Tibial artery (tissue), 4 donors: ENCODE measurements around the gene HLA-F.

Experiments used
- DNase-seq, 2 donors: peaks; one replicate each; pipeline ENCODE4 v3.0.0-alpha.2; 2019
- H3K27ac ChIP-seq, 2 donors: fragments of 200-600 bp; sonication (generic) in 1 of 2; 1 replicate in 1 of 2; 2 replicates in 1 of 2; pipeline ENCODE4 v1.5.1; 2018 to 2019; ENCODE audit warnings: mild to moderate bottlenecking in 1 of 2
- H3K27me3 ChIP-seq, 2 donors: fragments of 200-600 bp; sonication (generic) in 1 of 2; one replicate each; pipeline versions ENCODE4 v1.5.1 to v1.6.0; 2016 to 2019
- H3K36me3 ChIP-seq, 3 donors: fragments of 200-600 bp; sonication (generic) in 2 of 3; one replicate each; pipeline ENCODE4 v1.5.1; 2016 to 2019; ENCODE audit warnings: mild to moderate bottlenecking in 2 of 3
- H3K4me1 ChIP-seq, 4 donors: fragments of 200-600 bp; sonication (generic) in 2 of 4; 1 replicate in 3 of 4; 2 replicates in 1 of 4; pipeline ENCODE4 v1.5.1; 2016 to 2019
- H3K4me3 ChIP-seq, 2 donors: fragments of 200-600 bp; sonication (generic) in 1 of 2; 1 replicate in 1 of 2; 2 replicates in 1 of 2; pipeline ENCODE4 v1.5.1; 2018 to 2019; ENCODE audit warnings: mild to moderate bottlenecking in 2 of 2
- H3K9me3 ChIP-seq, 3 donors: fragments of 200-600 bp; sonication (generic) in 1 of 3; one replicate each; pipeline ENCODE4 v1.5.1; 2016 to 2019
- intact Hi-C: fragments of 100-400 bp; cut with DNase I; formaldehyde crosslinking; loops from one replicate; pipeline ENCODE4 v1.15.0; 2023; ENCODE audit warnings: low total_unique reads
- TF ChIP-seq, protein P1 (sequence below), 2 experiments: fragments of 200-600 bp in 1 of 2; fragments of 450-650 bp in 1 of 2; IDR thresholded peaks; one replicate each; pipeline ENCODE4 v1.5.1; 2017 to 2019; ENCODE audit warnings: antibody characterized with exemption in 2 of 2, mild to moderate bottlenecking in 1 of 2, moderate library complexity in 1 of 2

HLA-F gene

DNA sequence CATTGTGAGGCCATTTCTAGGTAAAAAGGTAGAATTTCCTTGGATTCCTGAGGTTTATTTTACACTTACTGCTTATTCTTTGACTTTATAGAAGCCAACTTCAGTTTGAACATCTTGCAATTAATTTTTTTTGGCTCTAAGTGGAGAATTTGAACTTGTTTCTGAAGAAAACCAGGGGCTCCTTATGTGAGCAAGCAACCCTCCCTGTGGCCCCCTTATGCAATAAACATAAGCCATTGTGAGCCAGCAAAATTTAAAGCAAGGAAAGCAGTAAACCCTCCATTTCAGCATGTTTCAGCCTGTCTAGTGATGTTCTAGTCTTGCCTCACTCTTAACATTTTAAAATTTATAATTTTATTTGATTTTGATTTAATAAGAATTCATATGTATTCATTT, 5.6 kb downstream of the HLA-F start:
- intact Hi-C loops = no loop called here
- Histone ChIP-seq H3K9me3 (no peaks in the 10 kb centered on the region), H3K4me1 (peaks cover 0 to 22% (median 11%) of the 10 kb centered on the region in 4 donors), H3K27me3 (no peaks in the 10 kb centered on the region), H3K4me3 (no peak overlapping the region), H3K36me3 (peaks cover 3 to 35% (median 21%) of the 10 kb centered on the region in 3 donors), H3K27ac (no peak overlapping the region)
- TF ChIP-seq, protein P1, sequence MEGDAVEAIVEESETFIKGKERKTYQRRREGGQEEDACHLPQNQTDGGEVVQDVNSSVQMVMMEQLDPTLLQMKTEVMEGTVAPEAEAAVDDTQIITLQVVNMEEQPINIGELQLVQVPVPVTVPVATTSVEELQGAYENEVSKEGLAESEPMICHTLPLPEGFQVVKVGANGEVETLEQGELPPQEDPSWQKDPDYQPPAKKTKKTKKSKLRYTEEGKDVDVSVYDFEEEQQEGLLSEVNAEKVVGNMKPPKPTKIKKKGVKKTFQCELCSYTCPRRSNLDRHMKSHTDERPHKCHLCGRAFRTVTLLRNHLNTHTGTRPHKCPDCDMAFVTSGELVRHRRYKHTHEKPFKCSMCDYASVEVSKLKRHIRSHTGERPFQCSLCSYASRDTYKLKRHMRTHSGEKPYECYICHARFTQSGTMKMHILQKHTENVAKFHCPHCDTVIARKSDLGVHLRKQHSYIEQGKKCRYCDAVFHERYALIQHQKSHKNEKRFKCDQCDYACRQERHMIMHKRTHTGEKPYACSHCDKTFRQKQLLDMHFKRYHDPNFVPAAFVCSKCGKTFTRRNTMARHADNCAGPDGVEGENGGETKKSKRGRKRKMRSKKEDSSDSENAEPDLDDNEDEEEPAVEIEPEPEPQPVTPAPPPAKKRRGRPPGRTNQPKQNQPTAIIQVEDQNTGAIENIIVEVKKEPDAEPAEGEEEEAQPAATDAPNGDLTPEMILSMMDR (IDR thresholded peaks at IDR 0.05) = no peak
- DNase-seq = no peak

DNA sequence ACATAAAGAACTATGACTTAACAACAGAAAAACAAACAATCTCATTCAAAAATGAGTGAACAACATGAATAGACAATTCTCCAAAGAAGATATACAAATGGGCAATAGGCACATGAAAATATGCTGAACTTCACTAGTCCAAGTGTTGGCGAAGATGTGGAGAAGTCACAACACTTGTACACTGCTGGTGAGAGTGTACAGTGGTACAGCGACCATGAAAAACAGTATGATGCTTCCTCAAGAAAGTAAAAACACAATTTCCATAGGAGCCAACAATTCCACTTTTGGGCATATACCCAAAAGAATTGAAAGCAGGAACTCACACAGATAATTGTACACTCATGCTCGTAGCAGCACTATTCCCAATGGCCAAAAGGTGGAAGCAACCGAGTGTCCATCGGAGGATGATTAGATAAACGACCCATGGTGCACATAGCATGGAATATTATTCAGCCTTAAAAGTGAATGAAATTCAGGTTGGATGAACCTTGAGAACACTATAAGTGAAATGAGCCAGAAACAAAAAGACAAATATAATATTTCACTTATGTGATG, 6.6 kb downstream of the HLA-F start:
- no peaks in the 10 kb centered on the region for H3K27me3 ChIP-seq
- H3K36me3 ChIP-seq = peaks cover 3 to 32% (median 21%) of the 10 kb centered on the region in 3 donors
- no peaks in the 10 kb centered on the region for H3K9me3 ChIP-seq
- TF ChIP-seq, protein P1 (IDR thresholded peaks at IDR 0.05) = no peak
- H3K4me3 ChIP-seq = no peak overlapping the region
- H3K27ac ChIP-seq = no peak overlapping the region
- peaks cover 0 to 12% (median 7%) of the 10 kb centered on the region in 4 donors for H3K4me1 ChIP-seq
- intact Hi-C loops = no loop called here
- no peak for DNase-seq

DNA sequence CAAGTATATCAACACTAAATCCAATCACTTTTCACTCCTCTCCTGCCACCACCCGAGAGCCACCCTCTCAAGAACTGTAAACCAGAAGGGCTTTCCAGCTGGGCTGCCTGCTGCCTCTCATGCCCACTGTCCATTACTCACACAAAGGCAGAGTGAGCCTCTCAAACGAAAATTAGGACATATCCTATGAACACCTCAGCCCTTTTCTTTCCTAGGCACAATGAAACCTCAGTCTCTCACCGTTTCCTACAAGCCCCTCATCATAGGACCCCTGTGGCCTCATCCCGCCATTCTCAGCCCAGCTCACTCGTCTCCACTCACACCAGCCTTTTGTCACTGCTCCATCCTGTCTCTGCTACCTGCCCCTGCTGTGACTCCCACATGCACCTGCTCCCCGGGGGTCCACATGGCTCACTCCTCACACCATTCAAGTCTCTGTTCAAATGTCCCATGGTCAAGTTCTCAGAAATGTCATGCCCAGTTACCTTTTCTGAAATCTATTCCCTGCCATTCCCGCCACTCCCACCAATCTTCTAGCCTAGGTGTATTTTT, 7.4 kb downstream of the HLA-F start:
- Histone ChIP-seq H3K9me3 (no peaks in the 10 kb centered on the region), H3K4me1 (peaks cover 0 to 5% (median 4%) of the 10 kb centered on the region in 4 donors), H3K36me3 (peaks cover 3 to 24% (median 14%) of the 10 kb centered on the region in 3 donors), H3K4me3 (no peak overlapping the region), H3K27ac (no peak overlapping the region), H3K27me3 (no peaks in the 10 kb centered on the region)
- TF ChIP-seq, protein P1 (IDR thresholded peaks at IDR 0.05) = no peak
- no peak for DNase-seq
- intact Hi-C loops = no loop called here

DNA sequence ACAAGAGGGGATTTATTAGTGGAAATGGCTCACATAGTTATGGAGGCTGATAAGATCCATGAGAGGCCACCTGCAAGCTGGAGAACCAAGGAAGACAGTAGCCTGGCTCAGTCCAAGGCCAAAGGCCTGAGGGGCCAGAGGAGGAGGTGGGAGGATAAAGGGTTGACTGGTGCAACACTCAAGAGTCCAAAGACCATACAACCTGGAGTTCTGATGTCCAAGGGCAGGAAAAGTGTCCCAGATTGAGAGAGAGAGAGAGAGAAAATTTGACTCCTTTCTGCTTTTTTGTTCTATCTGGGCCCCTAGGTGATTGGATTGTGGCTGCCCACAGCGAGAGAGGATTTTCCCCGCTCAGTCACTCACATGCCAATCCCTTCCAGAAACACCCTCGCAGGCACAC, 8.0 kb downstream of the HLA-F start:
- no peak overlapping the region for H3K27ac ChIP-seq
- intact Hi-C loops = no loop called here
- H3K9me3 ChIP-seq = no peaks in the 10 kb centered on the region
- H3K27me3 ChIP-seq = no peaks in the 10 kb centered on the region
- no peak overlapping the region for H3K4me3 ChIP-seq
- DNase-seq = no peak
- H3K4me1 ChIP-seq = no peaks in the 10 kb centered on the region
- TF ChIP-seq, protein P1 (IDR thresholded peaks at IDR 0.05) = no peak
- peaks cover 0 to 18% (median 10%) of the 10 kb centered on the region in 3 donors for H3K36me3 ChIP-seq

DNA sequence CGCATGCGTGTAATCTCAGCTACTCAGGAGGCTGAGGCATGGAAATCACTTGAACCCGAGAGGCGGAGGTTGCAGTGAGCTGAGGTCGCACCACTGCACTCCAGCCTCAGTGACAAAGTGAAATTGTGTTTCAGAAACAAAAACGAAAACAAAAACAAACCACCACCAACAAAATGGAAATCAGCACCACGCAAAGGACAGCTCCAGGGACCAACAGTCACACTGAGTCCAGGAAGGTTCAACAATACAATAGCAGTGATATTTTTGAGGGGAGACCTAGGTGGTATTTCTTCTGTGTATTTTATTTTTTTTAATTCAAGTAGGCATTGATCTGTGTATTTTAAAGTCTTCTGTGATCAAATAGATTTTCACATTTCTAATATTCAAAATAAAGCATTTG, 9.8 kb downstream of the HLA-F start:
- Histone ChIP-seq H3K27me3 (no peaks in the 10 kb centered on the region), H3K36me3 (peaks cover 0 to 2% (median 2%) of the 10 kb centered on the region in 3 donors), H3K4me1 (no peaks in the 10 kb centered on the region), H3K9me3 (no peaks in the 10 kb centered on the region), H3K4me3 (no peak overlapping the region), H3K27ac (no peak overlapping the region)
- TF ChIP-seq, protein P1 (IDR thresholded peaks at IDR 0.05) = no peak
- intact Hi-C loops = no loop called here
- no peak for DNase-seq
